GM19035 (cell line): ENCODE measurements around the gene MCM6.
A peak's percentile ranks its signal among the peaks of the same experiment; 100 is the strongest.
"Not testable (repeated sequence)": the region's sequence is repeated elsewhere in the genome, so short reads cannot be mapped to it uniquely, and the experiment has no call there.

Experiments used
- ATAC-seq: cut with Tn5 transposase; IDR thresholded peaks from one replicate; pipeline ENCODE4 v1.9.1; 2021; ENCODE audit not compliant: unreplicated experiment

MCM6 gene

DNA sequence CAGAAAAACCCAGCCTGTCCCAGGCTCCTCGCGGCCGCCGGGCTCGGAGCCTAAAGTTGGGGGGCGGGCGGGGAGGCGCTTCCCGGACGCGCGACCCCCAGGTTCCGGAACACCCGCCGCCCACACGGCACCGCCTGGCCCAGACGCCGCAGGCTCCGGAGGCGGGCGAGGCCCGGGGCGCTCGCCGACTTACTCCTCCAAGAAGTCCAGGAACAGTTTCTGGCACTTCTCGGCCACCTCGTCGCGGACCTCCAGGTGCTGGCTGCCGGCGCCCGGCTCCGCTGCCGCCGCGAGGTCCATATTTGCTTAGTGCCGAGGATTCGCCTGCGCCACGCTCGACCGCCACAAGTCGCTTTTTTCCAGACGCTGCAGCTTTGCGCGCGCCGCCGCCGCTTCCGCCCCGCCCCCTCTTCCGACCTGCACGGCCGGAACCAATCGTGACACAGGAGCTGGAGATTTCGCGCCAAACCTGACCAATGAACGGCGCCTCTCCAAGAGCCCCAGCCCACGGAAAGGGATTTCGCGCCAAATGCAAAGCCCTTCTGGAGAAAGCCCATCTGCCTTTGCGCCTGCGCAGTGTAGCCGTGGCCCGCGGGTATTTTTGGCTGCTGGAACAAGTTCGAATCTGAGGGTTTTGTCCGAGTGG lies at the start of gene MCM6:
Gene MCM6, minus strand, starts transcription at position 378 of the 646 bp plus-strand sequence. Its CDS starts 78 bp downstream, at position 300.
- ATAC-seq: peak; percentile 87

DNA sequence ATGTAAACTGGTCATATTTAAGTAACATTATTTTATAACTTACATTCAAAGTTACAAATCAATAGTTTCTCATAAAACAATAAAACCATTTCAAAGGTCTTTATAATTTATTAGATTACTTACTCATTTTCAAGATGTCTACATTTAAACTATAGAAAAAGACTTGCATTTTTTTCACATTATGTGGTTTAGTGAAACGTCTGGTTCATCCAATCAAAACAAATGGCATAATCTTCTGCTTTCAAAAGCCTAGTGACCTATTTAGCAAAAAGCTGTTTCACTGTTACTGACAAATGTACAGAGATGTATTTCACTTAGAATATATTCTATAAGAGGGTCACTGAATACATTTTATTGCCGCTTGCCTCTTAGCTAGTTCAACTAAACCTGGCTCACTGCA lies 49.3 kb upstream of the MCM6 start:
- no peak for ATAC-seq

DNA sequence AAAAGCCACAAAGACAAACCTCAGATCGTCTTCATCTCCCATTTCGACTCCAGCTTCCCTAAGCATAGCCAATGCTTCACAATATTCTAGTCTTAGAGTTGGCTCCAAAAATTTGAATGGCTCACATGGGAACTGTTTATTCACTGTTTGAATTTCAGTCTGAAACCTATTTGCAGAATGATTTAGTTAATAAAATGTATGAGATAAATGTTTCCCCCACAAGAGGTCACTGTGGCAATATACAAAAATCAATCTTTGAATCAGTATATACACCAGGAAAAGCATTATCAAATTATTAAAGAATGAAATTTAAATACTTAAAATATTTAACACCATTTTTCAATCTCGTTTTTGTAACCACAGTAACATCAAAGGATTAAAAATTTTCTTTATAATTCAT lies 40.0 kb upstream of the MCM6 start:
- no peak for ATAC-seq

DNA sequence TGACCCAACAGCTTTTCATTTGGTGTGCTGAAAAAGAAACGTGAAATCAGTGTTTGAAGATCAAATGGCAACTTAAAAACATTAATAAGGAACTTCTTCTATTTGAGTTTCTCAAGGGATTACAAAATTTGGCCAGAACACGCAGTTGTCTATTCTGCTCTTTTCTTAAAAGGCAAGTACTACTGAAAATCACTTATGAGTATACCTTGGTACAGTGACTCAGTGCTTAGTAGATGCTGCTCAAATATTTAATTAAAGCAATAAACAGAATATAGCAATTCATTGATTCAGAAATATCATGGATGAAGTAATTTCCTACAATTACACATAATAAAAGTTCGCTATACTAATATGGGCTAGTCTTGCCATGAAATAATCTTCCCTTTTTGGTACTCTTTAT lies 38.2 kb upstream of the MCM6 start:
- ATAC-seq: no peak

DNA sequence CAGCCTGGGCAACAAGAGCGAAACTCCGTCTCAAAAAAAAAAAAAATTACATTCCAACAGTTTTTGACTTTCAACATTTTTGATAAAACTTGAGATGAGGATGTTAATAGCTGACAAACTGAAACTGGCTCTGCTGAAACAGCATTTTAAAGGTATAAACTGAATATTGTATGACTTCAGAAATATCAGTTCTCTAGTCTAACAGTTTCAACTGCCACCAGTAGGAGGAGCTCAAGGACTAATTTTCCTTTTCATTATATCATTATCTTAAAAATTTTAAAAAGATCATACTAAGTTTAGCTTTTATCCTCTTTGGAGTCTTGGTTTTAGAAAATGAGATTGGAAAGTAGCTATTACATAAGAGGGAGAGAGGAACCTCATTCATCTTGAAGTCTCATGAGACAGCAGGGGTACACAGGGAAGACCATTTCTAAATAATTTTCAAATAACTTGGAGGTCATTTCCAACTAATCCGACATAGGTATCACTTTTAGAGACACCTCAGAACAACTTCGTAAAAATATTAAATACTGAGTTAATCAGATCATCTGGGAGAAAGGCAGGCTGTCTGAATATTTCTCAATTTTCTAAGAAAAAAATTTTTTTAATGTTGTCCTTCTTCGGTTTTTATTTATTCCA lies 37.6 kb upstream of the MCM6 start:
- no peak for ATAC-seq

DNA sequence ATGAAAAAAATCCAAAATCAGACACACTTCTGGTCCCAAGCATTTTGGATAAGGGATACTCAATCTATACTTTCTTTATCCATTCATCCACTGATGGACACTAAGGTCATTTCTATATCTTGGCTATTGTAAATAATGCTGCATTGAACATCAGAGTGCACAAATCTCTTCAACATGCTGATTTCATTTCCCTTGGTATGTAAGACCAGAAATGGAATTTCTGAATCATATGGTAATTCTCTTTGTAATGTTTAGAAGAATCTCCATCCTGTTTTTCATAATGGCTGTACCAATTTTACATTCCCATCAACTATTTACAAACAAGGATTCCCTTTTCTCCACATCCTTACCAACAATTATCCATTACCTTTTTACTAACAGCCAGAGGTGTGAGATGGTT lies 33.7 kb upstream of the MCM6 start:
- ATAC-seq: no peak

DNA sequence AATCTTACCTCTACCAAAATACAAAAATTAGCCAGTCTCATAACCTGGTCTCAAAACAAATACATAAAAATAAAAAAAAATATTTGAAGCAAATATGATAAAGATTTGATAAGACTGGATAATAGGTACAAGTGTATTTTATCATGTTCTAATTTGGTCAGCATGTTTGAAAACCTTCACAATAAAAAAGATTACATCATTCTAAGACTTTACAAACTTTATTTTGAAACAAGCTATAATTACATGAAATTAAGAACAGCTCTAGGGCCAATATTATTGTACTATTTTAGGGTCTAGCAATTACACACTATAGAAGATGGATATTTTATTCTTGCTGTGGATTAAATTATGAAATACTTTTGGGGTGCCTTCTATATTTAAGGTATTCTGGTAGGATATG lies 29.4 kb upstream of the MCM6 start:
- no peak for ATAC-seq

DNA sequence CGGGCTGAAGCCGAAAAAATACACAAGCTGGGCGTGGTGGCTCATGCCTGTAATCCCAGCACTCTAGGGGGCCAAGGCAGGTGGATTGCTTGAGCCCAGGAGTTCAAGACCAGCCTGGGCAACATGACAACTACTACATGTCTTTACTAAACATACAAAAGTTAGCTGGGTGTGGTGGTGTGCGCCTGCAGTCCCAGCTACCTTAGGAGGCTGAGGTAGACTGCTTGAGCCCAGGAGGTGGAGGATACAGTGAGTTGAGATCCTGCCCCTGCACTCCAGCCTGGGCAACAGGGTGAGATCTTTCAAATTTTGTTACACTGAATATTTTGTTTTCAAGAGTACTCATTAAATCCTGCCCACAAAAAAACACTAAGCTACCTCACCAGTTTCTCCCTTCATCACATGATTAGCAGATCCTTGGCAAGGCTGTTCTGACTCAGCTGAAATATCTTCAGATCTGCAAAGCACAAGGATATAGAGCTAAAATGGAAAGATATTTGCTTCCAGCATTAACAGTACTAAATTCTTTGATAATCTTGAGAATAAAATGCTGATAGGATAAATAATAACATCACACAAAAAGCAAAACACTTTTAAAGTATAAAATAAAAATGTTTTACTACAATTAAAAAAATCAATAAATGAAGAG lies 28.2 kb upstream of the MCM6 start:
- no peak for ATAC-seq

DNA sequence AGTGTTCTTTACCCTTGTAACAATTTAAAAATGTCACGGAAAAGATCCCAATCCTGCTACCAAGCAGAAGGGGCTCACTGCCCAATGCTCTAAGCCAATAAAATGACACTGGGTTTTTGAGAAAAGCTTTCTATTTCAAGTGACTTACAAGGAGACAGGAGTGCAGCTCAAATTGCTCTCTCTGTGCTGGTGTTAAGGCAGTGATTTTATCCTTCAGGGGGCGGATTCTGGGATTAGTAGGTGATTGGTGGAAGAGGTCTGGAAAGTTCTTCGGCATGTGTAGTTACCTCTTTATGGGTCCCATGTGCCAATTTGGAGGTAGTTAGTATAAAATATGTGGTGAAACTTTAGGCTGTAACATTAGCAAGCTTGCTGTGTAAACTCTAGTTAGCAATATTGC lies 27.4 kb upstream of the MCM6 start:
- ATAC-seq: no peak

DNA sequence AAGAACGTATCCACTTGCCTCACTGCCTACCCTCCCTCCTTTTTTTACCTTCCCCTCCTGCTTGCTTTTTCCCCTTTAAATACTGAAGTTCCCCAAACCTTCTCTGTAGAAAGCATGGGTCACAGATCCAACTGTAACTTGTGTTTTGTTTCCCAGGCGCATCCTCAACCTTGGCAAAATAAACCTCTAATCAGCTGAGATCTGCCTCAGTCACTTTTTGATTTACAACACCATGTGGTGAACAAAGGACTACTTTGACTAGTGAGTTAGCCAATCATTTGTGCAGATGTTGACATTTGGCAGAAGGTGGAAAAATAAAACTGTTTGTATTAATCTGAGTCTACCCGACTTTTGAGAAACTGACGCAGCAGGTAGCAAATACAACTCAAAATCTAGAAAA lies 23.3 kb upstream of the MCM6 start:
- no peak for ATAC-seq

DNA sequence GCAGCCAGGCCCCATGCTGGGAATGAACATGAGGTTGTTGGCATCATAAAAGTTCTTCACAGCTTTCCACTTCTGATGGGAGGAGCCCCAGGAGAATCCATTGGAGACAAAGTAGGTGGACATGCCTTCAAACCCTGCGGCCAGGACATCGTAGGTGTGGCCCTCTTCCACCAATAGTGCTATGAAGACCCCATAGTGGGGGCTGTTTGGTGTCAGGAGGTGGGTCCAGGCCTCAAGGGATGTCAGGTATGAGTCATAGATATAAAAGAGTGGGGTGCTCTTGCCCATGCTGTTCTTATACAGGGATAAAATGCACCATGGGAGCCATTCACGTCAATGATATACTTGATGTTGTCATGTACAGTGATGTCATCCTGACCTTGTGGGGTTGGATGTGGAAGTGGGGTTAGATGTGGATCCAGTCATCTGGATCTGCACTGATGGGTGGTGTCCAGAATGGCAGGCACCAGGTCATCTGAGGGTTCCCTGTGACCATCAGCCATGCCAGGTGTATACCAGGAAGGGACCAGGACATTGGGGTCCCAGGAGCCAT lies 22.1 kb upstream of the MCM6 start:
- no peak for ATAC-seq

DNA sequence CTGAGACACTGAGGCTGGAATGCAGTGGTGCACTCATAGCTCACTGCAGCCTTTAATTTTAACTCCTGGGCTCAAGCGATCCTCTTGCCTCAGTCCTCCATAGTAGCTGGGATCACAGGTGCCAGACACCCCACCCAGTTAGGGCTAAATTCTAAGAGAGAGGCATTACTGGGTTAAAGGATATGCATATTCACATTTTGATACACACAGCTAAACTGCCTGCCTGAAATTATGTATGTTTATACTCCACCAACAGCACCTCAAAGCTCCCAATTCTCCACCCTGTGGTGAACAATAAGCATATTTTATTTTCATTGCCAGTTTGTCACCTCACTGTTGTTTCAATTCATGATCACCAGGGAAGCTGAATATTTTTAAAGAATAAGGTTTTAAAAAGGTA lies 18.7 kb upstream of the MCM6 start:
- no peak for ATAC-seq

DNA sequence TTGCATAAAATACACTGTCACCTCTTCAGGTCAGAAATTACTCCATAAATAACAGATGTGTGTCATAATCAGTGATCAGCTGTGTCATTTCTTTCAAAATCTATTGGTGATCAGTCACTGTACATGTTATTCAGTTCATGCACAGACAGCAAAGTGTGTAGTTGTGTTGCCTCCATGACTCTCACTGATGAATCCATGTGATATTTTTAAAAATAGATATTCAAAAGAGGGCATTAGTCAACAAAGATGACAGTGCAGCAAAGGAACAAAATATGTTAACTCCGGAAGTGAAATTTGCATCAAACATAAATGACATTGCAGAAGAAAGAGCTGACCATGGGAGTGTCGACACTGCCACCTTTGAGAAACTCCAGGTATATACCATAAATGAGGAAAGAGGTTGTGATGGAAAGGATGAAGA lies 17.1 kb upstream of the MCM6 start:
- no peak for ATAC-seq

DNA sequence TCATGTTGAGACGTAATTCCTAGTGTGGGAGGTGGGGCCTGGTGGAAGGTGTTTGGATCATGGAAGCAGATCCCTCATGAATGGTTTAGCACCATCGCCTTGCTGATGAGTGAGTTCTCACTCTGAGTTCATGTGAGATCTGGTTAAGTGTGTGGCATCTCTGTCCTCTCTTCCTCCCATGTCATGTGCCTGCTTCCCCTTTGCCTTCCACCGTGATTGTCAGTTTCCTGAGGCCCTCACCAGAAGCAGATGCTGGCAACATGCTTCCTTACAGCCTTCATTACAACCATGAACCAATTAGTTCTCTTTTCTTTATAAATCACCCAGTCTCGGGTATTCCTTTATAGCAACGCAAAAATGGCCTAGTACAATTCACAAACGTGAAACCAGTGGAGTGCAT lies 14.6 kb upstream of the MCM6 start:
- ATAC-seq: no peak

DNA sequence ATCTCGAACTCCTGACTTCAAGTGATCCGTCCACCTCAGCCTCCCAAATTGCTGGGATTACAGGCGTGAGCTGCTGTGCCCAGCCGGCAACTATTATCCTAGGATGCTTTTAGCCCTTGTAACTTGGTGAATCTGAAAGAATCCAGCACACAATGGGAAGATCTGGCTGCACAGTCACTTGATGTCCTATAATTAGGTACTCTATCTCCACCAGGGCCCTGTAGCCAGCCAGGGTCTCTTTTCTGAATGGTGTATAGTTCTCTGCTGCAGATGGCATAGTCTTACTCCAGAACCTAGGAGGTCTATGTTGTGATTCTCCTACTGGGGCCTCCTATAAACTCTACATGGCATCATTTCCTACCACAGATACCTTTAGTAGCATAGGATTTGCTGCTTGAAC lies 13.9 kb upstream of the MCM6 start:
- no peak for ATAC-seq

DNA sequence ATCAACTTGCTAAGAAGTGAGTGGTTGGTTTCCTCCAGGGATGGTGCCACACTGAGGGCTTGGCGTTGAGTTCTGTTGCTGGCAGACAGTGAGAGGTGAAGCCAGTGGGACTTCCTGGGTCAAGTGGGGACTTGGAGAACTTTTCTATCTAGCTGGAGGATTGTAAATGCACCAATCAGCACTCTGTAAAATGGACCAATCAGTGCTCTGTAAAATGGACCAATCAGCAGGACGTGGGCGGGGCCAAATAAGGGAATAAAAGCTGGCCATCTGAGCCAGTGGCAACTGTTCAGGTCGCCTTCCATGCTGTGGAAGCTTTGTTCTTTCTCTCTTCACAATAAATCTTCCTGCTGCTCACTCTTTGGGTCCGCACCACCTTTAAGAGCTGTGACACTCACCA lies 12.3 kb upstream of the MCM6 start:
- not testable (repeated sequence) for ATAC-seq

DNA sequence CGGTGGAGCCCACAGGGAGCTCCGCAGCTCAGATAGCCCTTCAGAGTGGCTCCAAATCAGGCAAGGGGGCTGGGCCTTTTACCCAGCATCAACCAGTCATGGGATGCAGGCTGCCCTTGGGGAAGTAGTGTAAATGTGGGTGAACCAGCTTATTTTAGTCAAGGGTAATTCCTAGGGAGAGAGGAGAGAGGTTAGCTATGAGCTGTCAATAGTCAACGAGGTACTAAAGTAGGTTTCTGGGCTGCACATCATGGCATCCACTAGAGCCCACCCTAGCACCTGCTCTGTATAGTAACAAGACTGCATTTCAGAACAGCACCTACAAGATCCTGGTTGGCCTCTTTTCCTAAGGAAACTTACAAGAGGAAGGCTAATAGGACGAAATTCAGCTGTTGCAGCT lies 9.5 kb upstream of the MCM6 start:
- no peak for ATAC-seq

DNA sequence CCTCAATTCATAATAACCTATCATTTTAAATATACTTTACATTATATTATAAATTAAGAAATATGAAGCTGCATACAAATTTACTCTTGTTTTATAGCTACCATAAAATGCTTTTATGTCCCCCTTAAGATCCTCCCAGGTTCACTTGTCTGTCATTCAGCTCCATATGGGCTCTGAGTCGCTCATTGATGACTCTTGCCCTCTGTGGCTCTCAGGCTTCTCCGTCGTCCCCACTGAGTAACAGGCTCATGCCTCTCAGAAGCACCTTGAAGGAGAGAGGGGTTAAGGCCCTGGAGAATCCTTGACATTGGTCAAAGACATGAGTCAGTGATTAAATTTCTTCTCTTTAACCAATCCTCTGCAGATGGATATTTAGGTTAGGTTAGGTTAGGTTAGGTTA lies 6.2 kb upstream of the MCM6 start:
- ATAC-seq: no peak

DNA sequence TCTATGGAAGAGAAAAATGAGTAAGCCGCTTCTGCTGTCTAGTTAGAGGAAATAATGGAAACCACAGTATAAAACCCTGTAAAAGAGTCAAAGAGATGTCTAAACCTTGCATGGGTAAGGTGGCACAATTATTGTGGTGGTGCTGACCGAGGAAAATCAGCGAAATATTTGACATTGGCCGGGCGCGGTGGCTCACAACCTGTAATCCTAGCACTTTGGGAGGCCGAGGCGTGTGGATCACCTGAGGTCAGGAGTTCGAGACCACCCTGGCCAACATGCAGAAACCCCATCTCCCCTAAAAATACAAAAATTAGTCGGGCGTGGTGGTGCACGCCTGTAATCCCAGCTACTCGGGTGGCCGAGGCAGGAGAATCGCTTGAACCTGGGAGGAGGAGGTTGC lies 527 bp upstream of the MCM6 start:
- ATAC-seq: not testable (repeated sequence)

DNA sequence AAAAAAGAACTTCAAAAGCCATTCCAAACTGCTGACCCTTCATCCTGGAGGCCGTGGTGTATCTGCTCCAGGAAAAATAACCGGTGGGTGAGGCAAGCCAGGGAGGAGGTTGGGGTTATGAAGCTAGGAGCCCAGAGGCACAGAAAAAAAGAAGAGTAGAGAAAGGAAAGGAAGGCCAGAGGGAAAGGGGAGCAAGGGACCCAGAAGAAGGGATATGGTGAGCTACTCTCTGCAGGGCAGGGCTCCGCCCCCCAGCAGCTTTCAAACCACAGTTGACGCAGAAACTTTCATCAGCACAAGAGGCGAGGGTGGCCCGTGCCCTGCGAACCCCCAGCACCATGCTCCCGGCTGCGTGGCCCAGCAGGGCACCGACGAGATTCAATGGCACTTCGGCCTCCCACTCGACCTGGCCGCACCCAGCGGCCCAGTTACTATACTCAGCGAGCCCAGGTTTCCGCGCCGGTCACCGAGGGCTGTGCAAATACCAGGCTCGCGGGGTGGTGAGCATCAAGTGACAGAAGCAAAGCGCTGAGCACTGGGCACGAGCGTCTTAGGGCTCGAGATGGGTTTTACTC lies 665 bp downstream of the MCM6 start:
- peak; percentile 60 for ATAC-seq

DNA sequence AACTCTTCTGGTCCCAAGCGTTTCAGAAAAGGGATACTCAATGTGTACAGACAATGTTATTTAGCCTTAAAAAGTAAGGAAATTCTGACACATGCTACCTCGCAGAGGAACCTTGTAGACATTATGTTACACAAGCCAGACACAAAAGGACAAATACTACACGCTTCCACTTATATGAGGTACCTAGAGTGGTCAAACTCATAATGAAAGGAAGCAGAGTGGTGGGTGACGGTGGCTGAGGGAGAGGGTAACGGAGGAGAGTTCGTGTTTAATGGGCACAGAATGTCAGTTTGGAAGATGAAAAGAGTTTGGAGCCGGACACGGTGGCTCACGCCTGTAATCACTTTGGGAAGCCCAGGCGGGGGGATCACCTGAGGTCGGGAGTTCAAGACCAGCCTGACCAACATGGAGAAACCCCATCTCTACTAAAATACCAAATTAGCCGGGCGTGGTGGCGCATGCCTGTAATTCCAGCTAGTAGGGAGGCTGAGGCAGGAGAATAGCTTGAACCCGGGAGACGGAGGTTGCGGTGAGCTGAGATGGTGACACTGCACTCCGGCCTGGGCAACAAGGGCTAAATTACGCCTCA lies 1.4 kb downstream of the MCM6 start:
- ATAC-seq: no peak

DNA sequence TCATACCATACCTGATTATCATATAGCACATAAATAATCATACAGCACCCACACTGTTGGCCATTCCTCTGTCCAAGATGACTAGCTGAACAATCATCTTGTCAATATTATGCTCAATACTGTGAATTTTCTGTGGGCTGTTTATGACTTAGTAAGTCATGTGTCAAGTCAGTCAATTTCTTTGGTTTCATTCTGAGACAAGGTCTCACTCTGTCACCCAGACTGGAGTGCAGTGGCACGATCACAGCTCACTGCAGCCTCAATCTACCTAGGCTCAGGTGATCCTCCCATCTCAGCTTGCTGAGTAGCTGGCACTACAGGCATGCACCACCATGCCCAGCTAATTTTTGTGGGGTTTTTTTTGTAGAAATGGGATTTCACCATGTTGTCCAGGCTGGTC lies 5.7 kb downstream of the MCM6 start:
- peak; percentile 57 for ATAC-seq
